Aorta (tissue), 5 donors: Measurements from ENCODE around the gene EVA1A. TPM values are rescaled to one million over a fixed set of nuclear protein-coding genes. Genes with fewer than 3 reads are reported as not detected.

Experiments used
- ATAC-seq: fragments of 200-7000 bp; cut with Tn5 transposase; one replicate; pipeline ENCODE4 v1.9.1; 2022; ENCODE audit warnings: moderate library complexity; ENCODE audit not compliant: low FRiP score
- DNase-seq, 2 donors: peaks; one replicate each; pipeline ENCODE4 v3.0.0-alpha.2; 2020
- H3K27ac ChIP-seq, 2 donors: one replicate each; pipeline ENCODE4 v1.5.1; 2013; ENCODE audit warnings: low read length in 2 of 2, mild to moderate bottlenecking in 2 of 2, moderate library complexity in 2 of 2, control low read depth in 1 of 2, inconsistent platforms in 1 of 2, low read depth in 1 of 2
- H3K27me3 ChIP-seq, 2 donors: one replicate each; pipeline ENCODE4 v1.6.1; 2013; ENCODE audit warnings: control low read depth in 1 of 2, low read length in 1 of 2, mild to moderate bottlenecking in 1 of 2, moderate library complexity in 1 of 2; ENCODE audit not compliant: insufficient read depth in 2 of 2, control insufficient read depth in 1 of 2
- H3K36me3 ChIP-seq, 2 donors: one replicate each; pipeline ENCODE4 v1.6.1; 2013; ENCODE audit warnings: control low read depth in 1 of 2, low read length in 1 of 2, mild to moderate bottlenecking in 1 of 2; ENCODE audit not compliant: insufficient read depth in 2 of 2, control insufficient read depth in 1 of 2
- H3K4me1 ChIP-seq, 2 donors: one replicate each; pipeline ENCODE4 v1.6.1; 2013; ENCODE audit warnings: low read length in 2 of 2, control low read depth in 1 of 2, mild to moderate bottlenecking in 1 of 2, moderate library complexity in 1 of 2; ENCODE audit not compliant: insufficient read depth in 2 of 2, control insufficient read depth in 1 of 2
- H3K4me3 ChIP-seq, 2 donors: one replicate each; pipeline ENCODE4 v1.5.1; 2013; ENCODE audit warnings: low read length in 2 of 2, control low read depth in 1 of 2, mild to moderate bottlenecking in 1 of 2
- H3K9me3 ChIP-seq: one replicate; pipeline ENCODE4 v1.6.1; 2013; ENCODE audit warnings: mild to moderate bottlenecking, low read length; ENCODE audit not compliant: control insufficient read depth
- WGBS, 2 donors: extraction: QIAGEN DNeasy Blood & Tissue Kit; methylation state at CpG; one replicate each; pipeline ENCODE4 v1.1.7; 2013; 5-methylcytosine and 5-hydroxymethylcytosine counted together
- intact Hi-C, 2 donors: fragments of 100-400 bp; cut with DNase I; formaldehyde crosslinking; loops; one replicate each; pipeline versions ENCODE4 v1.14.2 to v1.15.0; 2022
- polyA plus RNA-seq, 2 donors: library from polyadenylated mRNA; stranded (reverse); fragments of 200-250 nt; gene quantifications; one replicate each; pipeline ENCODE4 v1.2.3, GENCODE V29; 2013
- total RNA-seq, 2 donors: library from RNA; stranded (reverse); fragmentation: NEBNext Ultra II Directional; extraction: Animal tissue kit (Norgen Biotek cat#: 25700); gene quantifications; one replicate each; pipeline ENCODE4 v1.2.1, GENCODE V29; 2021
- donor health status: healthy with polysubstance abuse.
- donor health status: Bipolar disorder and iron deficiency.
- donor health status: DM: no; HTN: no; CAD: no.
- donor health status: DM: no; HTN: no; CAD: no.
- donor health status: DM: yes; HTN: yes; CAD: no.

Gene EVA1A
- total and polyA plus RNA-seq, 4 donors, result 0.82 to 6.0 (median 2.4) TPM

GRCh38 chr2:75512455-75513212 is 48.1 kb downstream of the EVA1A start:
- no peaks in the 10 kb centered on the region for H3K36me3 ChIP-seq
- DNase-seq (no peak), ATAC-seq (no peak)
- no peak overlapping the region for H3K4me3 ChIP-seq
- H3K9me3 ChIP-seq, result no peaks in the 10 kb centered on the region
- no peaks in the 10 kb centered on the region for H3K4me1 ChIP-seq
- H3K27ac ChIP-seq, result no peak overlapping the region
- peaks cover 0 to 2% of the 10 kb centered on the region in 2 donors for H3K27me3 ChIP-seq
- intact Hi-C loops, result no loop called here

GRCh38 chr2:75506101-75506697 is 54.5 kb downstream of the EVA1A start:
- WGBS, 2 donors, result 65 to 69% methylated on average over 1 of the region's 1 CpG
- intact Hi-C loops, result no loop called here
- no peak for DNase-seq

GRCh38 chr2:75505012-75505411 is 55.7 kb downstream of the EVA1A start:
- 66% methylated on average over 5 of the region's 5 CpGs for WGBS, 2 donors
- intact Hi-C loops, result no loop called here
- no peak overlapping the region for H3K27ac ChIP-seq
- H3K4me1 ChIP-seq, result no peaks in the 10 kb centered on the region
- no peaks in the 10 kb centered on the region for H3K36me3 ChIP-seq
- no peak for ATAC-seq
- no peak overlapping the region for H3K4me3 ChIP-seq
- H3K9me3 ChIP-seq, result no peaks in the 10 kb centered on the region
- DNase-seq, result no peak
- peaks cover 0 to 4% of the 10 kb centered on the region in 2 donors for H3K27me3 ChIP-seq

More at GRCh38 chr2:75506101-75506697, 54.5 kb downstream of the EVA1A start:
- Histone ChIP-seq H3K9me3 (no peaks in the 10 kb centered on the region), H3K36me3 (no peaks in the 10 kb centered on the region), H3K27me3 (peaks cover 0 to 4% of the 10 kb centered on the region in 2 donors), H3K4me3 (no peak overlapping the region), H3K27ac (no peak overlapping the region), H3K4me1 (no peaks in the 10 kb centered on the region)
- no peak for ATAC-seq

- H3K36me3 ChIP-seq, result no peaks in the 10 kb centered on the region
- 51 to 56% methylated on average over 2 of the region's 2 CpGs for WGBS, 2 donors
- no peak for ATAC-seq
Measured at GRCh38 chr2:75503048-75503607, 57.6 kb downstream of the EVA1A start.

DNA sequence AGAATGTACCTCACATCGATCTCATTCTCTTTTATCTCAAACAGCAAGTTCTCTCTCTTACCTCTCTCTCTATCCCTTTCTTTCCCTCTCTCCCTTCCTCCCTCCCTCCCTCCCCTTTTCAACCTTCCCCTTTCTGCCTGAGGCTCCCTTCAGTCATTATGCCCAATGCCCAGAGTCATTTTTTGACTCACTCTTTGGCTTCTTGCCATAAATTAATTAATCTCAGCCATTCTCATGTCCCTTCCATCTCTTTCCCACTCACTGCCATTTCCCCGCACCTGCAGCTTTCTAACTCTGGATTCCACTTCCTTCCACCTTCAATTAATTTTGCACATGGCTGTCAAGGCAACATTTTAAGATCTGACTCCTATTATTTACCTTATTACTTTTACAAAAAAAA is 60.1 kb downstream of the EVA1A start:
- Histone ChIP-seq H3K4me3 (no peak overlapping the region), H3K9me3 (no peaks in the 10 kb centered on the region), H3K4me1 (no peaks in the 10 kb centered on the region), H3K27ac (no peak overlapping the region), H3K36me3 (no peaks in the 10 kb centered on the region), H3K27me3 (no peaks in the 10 kb centered on the region)
- ATAC-seq (no peak), DNase-seq (no peak)
- 89 to 90% methylated on average over 2 of the region's 2 CpGs for WGBS, 2 donors
- intact Hi-C loops, result no loop called here

More at GRCh38 chr2:75503048-75503607, 57.6 kb downstream of the EVA1A start:
- Histone ChIP-seq H3K4me1 (no peaks in the 10 kb centered on the region), H3K4me3 (no peak overlapping the region), H3K27me3 (peaks cover 0 to 2% of the 10 kb centered on the region in 2 donors), H3K9me3 (no peaks in the 10 kb centered on the region), H3K27ac (no peak overlapping the region)
- no peak for DNase-seq
- intact Hi-C loops, result no loop called here

- Histone ChIP-seq H3K4me3 (no peak overlapping the region), H3K36me3 (no peaks in the 10 kb centered on the region), H3K9me3 (peaks cover under 1% of the 10 kb centered on the region), H3K27me3 (no peaks in the 10 kb centered on the region), H3K27ac (no peak overlapping the region), H3K4me1 (no peaks in the 10 kb centered on the region)
- WGBS, 2 donors, result 84 to 87% methylated on average over 4 of the region's 4 CpGs
- intact Hi-C loops, result no loop called here
- DNase-seq, result no peak
- ATAC-seq, result no peak
Measured at GRCh38 chr2:75499534-75499933, 61.2 kb downstream of the EVA1A start.

DNA sequence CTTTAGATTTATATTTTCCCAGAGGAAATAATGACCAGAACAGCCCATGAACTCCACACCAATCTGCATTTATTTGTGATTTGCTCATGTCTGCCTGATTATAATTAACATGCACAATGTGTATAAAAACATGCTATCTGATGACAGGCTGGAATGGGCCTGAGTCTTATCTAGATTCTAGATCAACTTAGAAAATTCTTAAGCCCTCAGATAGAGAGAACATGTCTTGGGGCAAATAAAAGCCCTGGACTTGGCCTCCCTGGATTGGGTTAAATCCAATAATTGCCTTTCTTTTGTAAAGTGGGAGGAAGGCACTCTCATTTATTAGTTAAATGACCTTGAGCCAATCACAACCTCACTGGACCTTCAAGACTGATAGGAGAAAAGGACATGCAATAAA is 61.8 kb downstream of the EVA1A start:
- H3K4me3 ChIP-seq, result no peak overlapping the region
- no peak overlapping the region for H3K27ac ChIP-seq
- H3K4me1 ChIP-seq, result no peaks in the 10 kb centered on the region
- no peaks in the 10 kb centered on the region for H3K27me3 ChIP-seq
- H3K36me3 ChIP-seq, result no peaks in the 10 kb centered on the region
- DNase-seq (no peak), ATAC-seq (no peak)
- intact Hi-C loops, result no loop called here
- peaks cover 3% of the 10 kb centered on the region for H3K9me3 ChIP-seq

- no peak for ATAC-seq
- H3K4me1 ChIP-seq, result no peaks in the 10 kb centered on the region
- H3K27ac ChIP-seq, result no peak overlapping the region
- no peaks in the 10 kb centered on the region for H3K36me3 ChIP-seq
- peaks cover 3% of the 10 kb centered on the region for H3K9me3 ChIP-seq
- DNase-seq, result no peak
- H3K27me3 ChIP-seq, result no peaks in the 10 kb centered on the region
- intact Hi-C loops, result no loop called here
- WGBS, 2 donors, result 71 to 73% methylated on average over 5 of the region's 5 CpGs
- no peak overlapping the region for H3K4me3 ChIP-seq
Measured at GRCh38 chr2:75497256-75497655, 63.5 kb downstream of the EVA1A start.

- Histone ChIP-seq H3K4me3 (no peak overlapping the region), H3K36me3 (no peaks in the 10 kb centered on the region), H3K9me3 (peaks cover 3% of the 10 kb centered on the region), H3K27me3 (no peaks in the 10 kb centered on the region), H3K27ac (no peak overlapping the region), H3K4me1 (no peaks in the 10 kb centered on the region)
- intact Hi-C loops, result no loop called here
- no peak for ATAC-seq
- no peak for DNase-seq
- 47 to 51% methylated on average over 2 of the region's 2 CpGs for WGBS, 2 donors
Measured at GRCh38 chr2:75495862-75496261, 64.9 kb downstream of the EVA1A start.
